22Rv1 (cell line): Measurements from ENCODE around the gene TEN1.

ENCODE experiments used
- ZFX ChIP-seq: fragments of 450-650 bp; IDR thresholded peaks from 2 replicates; pipeline ENCODE4 v1.6.1; 2017; ENCODE audit warnings: antibody characterized with exemption, borderline replicate concordance
- TF ChIP-seq, protein P1 (sequence below): fragments of 450-650 bp; IDR thresholded peaks from 2 replicates; pipeline ENCODE4 v1.5.1; 2017; ENCODE audit warnings: mild to moderate bottlenecking

DNA sequence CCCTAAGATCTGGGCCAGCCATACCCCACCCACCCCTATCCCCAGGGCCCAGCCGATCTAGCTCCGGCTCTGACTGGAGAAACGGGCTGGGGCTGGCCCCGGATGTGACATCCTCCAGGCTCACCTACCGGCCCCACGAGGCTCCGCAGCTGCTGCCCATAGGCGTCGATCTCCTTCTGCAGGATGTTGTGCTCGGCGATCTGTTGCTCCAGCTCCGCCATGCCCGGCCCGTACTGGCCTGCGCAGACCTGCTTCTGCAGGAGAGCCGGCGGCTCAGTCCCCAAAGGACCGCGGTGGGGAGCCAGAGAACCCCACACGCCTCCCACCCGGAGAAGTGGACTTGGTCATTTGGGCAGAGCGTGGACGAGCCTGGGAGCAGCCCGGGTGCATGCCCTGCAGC, 43.2 kb downstream of the TEN1 start:
- TF ChIP-seq, protein P1, sequence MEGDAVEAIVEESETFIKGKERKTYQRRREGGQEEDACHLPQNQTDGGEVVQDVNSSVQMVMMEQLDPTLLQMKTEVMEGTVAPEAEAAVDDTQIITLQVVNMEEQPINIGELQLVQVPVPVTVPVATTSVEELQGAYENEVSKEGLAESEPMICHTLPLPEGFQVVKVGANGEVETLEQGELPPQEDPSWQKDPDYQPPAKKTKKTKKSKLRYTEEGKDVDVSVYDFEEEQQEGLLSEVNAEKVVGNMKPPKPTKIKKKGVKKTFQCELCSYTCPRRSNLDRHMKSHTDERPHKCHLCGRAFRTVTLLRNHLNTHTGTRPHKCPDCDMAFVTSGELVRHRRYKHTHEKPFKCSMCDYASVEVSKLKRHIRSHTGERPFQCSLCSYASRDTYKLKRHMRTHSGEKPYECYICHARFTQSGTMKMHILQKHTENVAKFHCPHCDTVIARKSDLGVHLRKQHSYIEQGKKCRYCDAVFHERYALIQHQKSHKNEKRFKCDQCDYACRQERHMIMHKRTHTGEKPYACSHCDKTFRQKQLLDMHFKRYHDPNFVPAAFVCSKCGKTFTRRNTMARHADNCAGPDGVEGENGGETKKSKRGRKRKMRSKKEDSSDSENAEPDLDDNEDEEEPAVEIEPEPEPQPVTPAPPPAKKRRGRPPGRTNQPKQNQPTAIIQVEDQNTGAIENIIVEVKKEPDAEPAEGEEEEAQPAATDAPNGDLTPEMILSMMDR, result no peak
- TF ChIP-seq ZFX, result no peak
